ENCODE results near the gene TMTC2.
A peak's percentile ranks its signal among the peaks of the same experiment; 100 is the strongest.

The TMTC2 gene

DNA sequence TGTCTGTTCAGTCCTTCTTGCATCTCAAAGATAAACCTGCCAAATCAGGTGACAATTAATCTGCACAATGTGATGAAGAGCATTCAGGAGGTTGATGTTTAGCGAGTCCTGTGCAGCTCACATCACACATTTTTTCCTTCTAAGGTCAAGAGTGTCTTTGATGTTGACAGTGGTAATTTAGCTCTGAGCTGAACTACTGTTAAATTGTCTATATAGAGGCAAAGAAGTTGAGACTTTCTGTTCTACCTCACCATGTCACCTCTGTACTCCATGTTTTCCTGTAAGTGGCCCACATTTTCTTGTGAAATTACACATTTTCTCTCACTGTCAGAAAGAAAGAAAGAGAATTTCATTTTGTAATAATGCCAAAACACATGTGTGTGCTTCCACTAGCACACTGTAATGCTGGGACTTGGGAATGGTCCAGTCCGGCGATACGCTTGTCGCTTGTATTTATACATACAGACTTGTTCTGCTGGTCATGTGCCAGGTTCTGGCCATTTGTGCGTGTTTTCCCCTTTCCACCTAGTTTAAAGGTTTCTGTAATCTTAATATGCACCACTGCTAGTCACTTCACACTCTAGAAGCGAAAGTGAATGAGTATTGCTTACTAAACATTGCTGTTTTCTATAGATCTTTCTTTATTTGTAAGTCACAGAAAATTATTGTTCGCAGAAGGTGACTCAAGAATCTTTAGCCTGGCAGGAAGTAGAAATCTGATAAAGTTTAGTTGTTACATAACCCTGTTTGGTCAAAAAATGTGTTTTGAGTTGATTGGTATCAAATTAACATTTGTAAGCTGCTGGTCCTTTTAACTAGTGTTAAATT is 328.9 kb downstream of the TMTC2 start:
- DNase-seq (ENCODE audit: low spot score), result no peak

GRCh38 chr12:83016218-83016835 is 329.6 kb downstream of the TMTC2 start:
- peak; percentile 53 for DNase-seq (ENCODE audit: low spot score)

- DNase-seq (ENCODE audit: low spot score), result no peak
Measured at GRCh38 chr12:83016991-83017390, 330.3 kb downstream of the TMTC2 start.

DNA sequence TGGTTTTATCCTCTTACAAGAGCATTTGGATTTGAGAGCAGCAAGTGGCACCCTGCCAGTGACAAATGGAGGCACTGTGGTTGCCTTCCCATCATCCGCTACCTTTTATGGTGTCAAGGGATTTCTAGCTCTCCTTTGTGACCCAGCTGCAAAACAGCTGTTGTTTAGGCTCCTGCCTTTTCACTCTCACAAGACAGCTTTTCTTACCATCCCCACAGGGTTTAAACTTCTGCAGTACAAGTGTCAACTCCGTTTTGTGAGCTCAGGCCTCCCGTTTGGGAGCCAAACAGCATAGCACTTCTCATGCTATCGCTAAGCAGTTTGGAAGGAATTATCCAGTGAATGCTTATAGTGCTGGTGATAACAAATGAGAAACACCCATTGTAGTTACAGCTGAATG is 331.4 kb downstream of the TMTC2 start:
- DNase-seq (ENCODE audit: low spot score), result no peak

DNA sequence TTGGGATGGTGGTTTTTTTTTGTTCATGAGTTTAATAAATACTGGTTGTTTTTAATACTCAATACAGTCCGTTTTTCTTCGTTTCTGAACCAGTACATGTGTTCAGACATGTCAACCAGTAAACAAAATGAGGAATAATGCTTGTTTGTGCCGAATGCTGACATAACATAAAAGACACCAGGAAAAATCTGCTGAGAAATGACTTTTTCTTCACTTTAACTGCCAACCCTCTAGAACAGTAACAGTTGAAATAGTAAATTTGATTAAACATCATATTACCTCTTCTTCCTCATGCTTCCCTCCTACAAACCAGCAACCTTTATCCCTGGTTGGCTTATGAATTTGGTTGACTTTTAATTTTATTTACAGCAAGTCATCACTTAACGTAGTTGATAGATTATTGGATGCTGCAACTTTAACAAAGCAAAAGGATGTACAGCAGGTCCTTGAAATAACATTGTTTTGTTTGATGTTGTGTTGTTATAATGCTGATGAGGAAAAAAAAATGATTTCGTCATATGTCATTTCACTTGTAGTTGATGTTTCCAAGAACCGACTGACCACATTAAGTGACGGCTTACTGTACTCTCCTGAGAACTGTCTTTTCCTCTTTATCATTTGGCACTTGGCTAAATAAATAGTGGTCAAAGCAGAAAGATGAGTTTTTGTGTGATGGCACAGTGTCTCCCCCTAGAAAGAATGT is 340.5 kb downstream of the TMTC2 start:
- no peak for DNase-seq (ENCODE audit: low spot score)

- DNase-seq (ENCODE audit: low spot score), result no peak
Measured at GRCh38 chr12:83031196-83031595, 344.5 kb downstream of the TMTC2 start.

DNA sequence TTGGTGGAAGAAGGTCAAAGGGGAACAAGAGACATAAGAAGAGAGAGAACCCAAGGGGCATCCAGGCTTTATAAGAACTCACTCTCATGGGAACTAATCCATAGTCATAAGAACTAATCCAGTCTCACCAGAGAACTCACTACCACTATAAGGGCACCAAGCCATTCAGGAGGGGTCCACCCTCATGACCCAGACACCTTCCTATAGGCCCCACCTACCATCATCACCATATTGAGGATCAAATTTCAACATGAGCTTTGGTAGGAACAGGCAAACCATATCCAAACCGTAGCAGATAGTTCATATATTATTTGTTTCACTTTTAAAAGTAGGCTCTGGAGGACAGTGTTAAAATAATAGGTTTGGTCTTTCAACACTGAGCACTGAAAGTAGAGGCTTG is 350.1 kb downstream of the TMTC2 start:
- no peak for DNase-seq (ENCODE audit: low spot score)

DNA sequence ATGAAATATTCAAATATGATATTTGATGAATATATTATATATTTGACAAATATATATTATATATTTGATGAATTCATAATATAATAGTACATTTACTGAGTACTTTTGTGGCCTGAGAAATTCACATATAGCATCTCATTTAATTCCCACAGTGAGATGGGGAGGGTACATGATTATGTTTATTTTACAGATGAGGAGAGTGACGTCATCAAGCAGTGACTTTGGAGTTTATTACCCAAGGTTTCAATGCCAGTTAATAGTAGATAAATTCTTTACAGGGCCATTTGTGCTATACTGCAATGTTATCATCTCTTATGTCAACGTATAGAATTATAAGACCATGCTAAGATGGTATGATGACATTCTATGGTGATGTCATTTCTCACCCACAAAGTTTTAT is 352.7 kb downstream of the TMTC2 start:
- no peak for DNase-seq (ENCODE audit: low spot score)

- DNase-seq (ENCODE audit: low spot score), result no peak
Measured at GRCh38 chr12:83040339-83040738, 353.6 kb downstream of the TMTC2 start.

- DNase-seq (ENCODE audit: low spot score), result no peak
Measured at GRCh38 chr12:83040991-83041390, 354.3 kb downstream of the TMTC2 start.

DNA sequence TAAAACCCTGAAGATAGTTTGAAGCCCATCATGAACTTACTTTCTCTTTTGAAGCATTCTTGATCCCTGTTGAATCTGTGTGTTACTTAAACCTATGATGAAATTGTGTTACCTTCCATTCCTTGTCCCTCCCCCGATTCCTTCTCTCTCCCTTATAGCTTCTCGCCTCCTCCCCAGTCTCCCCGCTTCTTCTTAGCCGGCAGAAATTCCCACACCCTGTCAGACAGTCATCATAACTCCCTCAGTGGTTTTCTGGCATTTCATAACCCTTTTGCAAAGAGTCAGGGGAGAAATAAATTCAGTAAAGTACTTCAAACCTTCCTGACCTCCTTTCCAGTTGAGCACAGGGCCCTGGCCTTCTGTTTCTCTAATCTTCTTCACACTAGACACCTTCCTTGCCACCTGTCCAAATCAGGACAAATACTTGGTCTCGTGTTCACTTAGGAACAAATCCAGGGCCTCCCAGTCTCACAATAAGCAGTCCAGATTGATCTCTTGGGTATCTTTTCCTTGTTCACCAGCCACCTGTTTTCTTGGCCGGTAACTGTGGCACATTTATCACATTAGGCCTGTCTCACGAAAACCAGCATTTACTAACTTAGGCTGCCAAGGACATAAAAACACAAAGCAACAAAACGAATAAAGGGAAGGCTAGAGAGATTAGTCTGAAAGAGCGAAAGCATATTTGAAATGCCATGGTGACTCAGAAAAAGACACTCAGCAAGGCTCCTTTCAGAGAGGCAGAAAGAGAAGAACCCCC is 355.9 kb downstream of the TMTC2 start:
- peak; percentile 4 for DNase-seq (ENCODE audit: low spot score)

DNA sequence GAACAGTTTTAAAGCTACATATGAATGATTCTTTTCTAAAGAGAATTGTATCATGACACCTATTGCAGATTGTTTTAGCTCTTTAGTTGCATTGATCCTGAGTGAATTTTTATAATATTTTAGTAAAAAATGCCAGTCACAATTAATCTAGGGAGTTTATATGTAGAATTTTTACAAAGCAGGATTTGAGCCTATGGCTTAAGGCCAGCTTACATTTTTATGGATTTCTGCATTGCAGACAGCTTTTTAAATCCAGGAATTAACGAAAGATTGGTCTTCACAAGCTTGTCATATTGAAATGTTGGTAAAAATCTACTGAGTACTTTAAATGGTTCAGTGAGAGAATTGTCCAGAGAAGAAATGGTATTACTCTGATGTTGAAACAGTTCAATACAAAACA is 358.0 kb downstream of the TMTC2 start:
- no peak for DNase-seq (ENCODE audit: low spot score)

GRCh38 chr12:83046019-83046418 is 359.3 kb downstream of the TMTC2 start:
- DNase-seq (ENCODE audit: low spot score), result no peak

DNA sequence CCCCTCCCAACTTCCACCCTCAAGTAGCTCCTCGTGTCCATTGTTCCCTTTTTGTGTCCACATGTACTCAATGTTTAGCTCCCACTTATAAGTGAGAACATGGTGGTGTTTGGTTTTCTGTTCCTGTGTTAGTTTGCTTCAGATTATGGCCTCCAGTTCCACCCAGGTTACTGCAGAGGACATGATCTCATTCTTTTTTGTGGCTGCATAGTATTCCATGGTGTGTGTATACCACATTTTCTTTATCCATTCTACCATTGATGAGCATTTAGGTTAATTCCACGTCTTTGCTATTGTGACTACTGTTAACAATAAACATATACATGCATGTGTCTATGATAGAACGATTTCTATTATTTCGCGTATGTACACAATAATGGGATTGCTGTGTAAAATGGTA is 362.6 kb downstream of the TMTC2 start:
- DNase-seq (ENCODE audit: low spot score), result no peak

DNA sequence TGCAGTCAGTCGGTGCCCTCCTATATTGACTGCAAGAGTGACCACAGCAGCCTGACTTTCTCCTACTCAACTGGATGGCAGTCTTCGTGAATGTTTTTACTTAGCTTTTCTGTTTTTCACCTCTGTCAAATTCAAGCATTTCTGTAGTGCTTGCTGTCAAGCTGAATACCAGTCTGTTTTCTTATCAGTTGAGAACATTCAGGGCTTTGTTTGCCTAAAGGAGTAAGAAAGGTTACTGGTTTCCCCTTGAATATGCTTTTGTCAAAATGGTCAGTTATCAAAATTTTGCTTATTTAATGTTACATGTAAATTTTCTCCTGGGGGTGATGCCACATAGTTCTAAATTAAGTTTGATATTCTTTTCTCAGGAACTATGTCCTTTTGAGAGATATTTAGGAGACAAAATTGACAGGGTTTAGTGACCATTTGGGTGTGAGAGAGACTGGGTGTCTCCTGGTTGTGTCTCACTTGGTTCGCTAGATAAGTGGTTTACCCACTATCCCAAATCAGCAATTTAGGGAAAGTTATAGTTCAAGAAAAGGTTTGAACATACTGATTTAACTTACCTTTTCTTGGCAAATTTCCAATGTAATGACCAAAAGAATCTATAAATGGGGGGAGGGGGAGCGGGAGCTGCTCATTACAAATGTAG is 366.3 kb downstream of the TMTC2 start:
- no peak for DNase-seq (ENCODE audit: low spot score)

DNA sequence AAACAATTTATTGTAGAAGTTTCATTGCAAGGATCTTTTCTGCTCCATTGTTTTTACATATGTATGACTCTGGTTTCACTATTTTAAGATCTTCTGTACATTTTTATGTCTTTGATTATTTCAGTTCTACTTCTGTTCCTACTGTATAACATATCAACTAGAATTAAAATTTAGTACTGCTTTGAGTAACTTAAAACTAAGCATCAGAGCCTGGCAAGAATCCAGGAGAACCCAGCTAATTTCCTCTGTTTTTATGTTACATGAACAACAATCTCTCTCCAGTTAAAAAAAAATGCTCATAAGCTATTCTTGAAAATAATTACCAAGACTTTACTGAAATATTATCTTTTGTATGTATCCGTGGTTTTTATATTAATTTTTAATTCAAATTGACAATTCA is 370.7 kb downstream of the TMTC2 start:
- no peak for DNase-seq (ENCODE audit: low spot score)

GRCh38 chr12:83059107-83059506 is 372.4 kb downstream of the TMTC2 start:
- DNase-seq (ENCODE audit: low spot score), result no peak

GRCh38 chr12:83065562-83065961 is 378.9 kb downstream of the TMTC2 start:
- DNase-seq (ENCODE audit: low spot score), result no peak

GRCh38 chr12:83067981-83068380 is 381.3 kb downstream of the TMTC2 start:
- no peak for DNase-seq (ENCODE audit: low spot score)

GRCh38 chr12:83074358-83074894 is 387.7 kb downstream of the TMTC2 start:
- no peak for DNase-seq (ENCODE audit: low spot score)

DNA sequence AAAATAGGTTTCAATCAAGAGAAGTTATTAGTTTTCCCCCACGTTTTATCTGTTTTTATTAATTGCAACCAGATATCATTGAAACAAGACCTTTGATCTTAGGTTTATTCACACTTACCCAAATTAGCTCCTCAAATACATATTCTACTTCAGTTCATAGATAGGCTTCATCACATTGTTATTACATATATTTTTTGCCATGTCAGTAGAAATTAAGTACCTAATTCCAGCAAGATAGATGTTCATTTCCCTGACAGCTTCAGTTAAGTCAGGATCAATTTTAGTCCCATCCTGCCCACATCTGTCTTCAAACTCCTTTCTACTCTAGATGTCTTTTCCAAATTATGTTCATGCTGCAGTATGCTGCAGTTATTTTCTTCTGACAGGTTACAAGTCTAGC is 388.8 kb downstream of the TMTC2 start:
- DNase-seq (ENCODE audit: low spot score), result no peak

GRCh38 chr12:83077041-83077440 is 390.3 kb downstream of the TMTC2 start:
- no peak for DNase-seq (ENCODE audit: low spot score)
